Measurements from ENCODE around the gene SYK. TPM values are rescaled to one million over a fixed set of nuclear protein-coding genes. Genes with fewer than 3 reads are reported as not detected.
A peak's percentile ranks its signal among the peaks of the same experiment; 100 is the strongest.

Gene SYK
- total RNA-seq, 1 donor from 2014 or later: 88.9 TPM

- no peak for TF ChIP-seq CTCF (IDR thresholded peaks at IDR 0.05)
- no peak for DNase-seq
- H3K4me1 ChIP-seq: no peaks in the 10 kb centered on the region
- H3K4me3 ChIP-seq: no peak overlapping the region
- no peaks in the 10 kb centered on the region for H3K9me3 ChIP-seq
- intact Hi-C loops (cut with DNase I): no loop called here
- no peaks in the 10 kb centered on the region for H3K36me3 ChIP-seq
- no peak for ATAC-seq
- H3K27me3 ChIP-seq (ENCODE audit: low read depth): no peaks in the 10 kb centered on the region
- H3K27ac ChIP-seq: no peak overlapping the region
Observed at GRCh38 chr9:90939351-90939750, 137.7 kb downstream of the SYK start.

GRCh38 chr9:90940280-90940679 lies 138.7 kb downstream of the SYK start:
- H3K4me1 ChIP-seq: no peaks in the 10 kb centered on the region
- H3K36me3 ChIP-seq: no peaks in the 10 kb centered on the region
- no peak overlapping the region for H3K27ac ChIP-seq
- H3K27me3 ChIP-seq (ENCODE audit: low read depth): no peaks in the 10 kb centered on the region
- ATAC-seq (no peak), DNase-seq (no peak)
- intact Hi-C loops (cut with DNase I): no loop called here
- TF ChIP-seq CTCF (IDR thresholded peaks at IDR 0.05): no peak
- H3K9me3 ChIP-seq: no peaks in the 10 kb centered on the region
- no peak overlapping the region for H3K4me3 ChIP-seq

- no peaks in the 10 kb centered on the region for H3K9me3 ChIP-seq
- no peak for ATAC-seq
Observed at GRCh38 chr9:90941661-90942060, 140.0 kb downstream of the SYK start.

GRCh38 chr9:90942555-90942954 lies 140.9 kb downstream of the SYK start:
- H3K36me3 ChIP-seq: no peaks in the 10 kb centered on the region
- ATAC-seq: peak in 1 of 2 donors; percentile 52
- no peaks in the 10 kb centered on the region for H3K4me1 ChIP-seq
- no peak overlapping the region for H3K4me3 ChIP-seq
- no peaks in the 10 kb centered on the region for H3K27me3 ChIP-seq (ENCODE audit: low read depth)
- H3K27ac ChIP-seq: no peak overlapping the region
- intact Hi-C loops (cut with DNase I): no loop called here
- no peak for DNase-seq
- TF ChIP-seq CTCF (IDR thresholded peaks at IDR 0.05): no peak
- no peaks in the 10 kb centered on the region for H3K9me3 ChIP-seq

More at GRCh38 chr9:90941661-90942060, 140.0 kb downstream of the SYK start:
- Histone ChIP-seq H3K27ac (no peak overlapping the region), H3K27me3 (ENCODE audit: low read depth) (no peaks in the 10 kb centered on the region), H3K4me3 (no peak overlapping the region), H3K4me1 (no peaks in the 10 kb centered on the region), H3K36me3 (no peaks in the 10 kb centered on the region)
- intact Hi-C loops (cut with DNase I): no loop called here
- no peak for DNase-seq
- TF ChIP-seq CTCF (IDR thresholded peaks at IDR 0.05): no peak

- Histone ChIP-seq H3K27me3 (ENCODE audit: low read depth) (no peaks in the 10 kb centered on the region), H3K4me1 (no peaks in the 10 kb centered on the region), H3K36me3 (no peaks in the 10 kb centered on the region), H3K9me3 (no peaks in the 10 kb centered on the region), H3K27ac (no peak overlapping the region), H3K4me3 (no peak overlapping the region)
- no peak for TF ChIP-seq CTCF (IDR thresholded peaks at IDR 0.05)
- intact Hi-C loops (cut with DNase I): no loop called here
- no peak for DNase-seq
- ATAC-seq: no peak
Observed at GRCh38 chr9:90943341-90943740, 141.7 kb downstream of the SYK start.

GRCh38 chr9:90945336-90945735 lies 143.7 kb downstream of the SYK start:
- no peak overlapping the region for H3K27ac ChIP-seq
- H3K4me3 ChIP-seq: no peak overlapping the region
- H3K4me1 ChIP-seq: no peaks in the 10 kb centered on the region
- intact Hi-C loops (cut with DNase I): no loop called here
- no peaks in the 10 kb centered on the region for H3K36me3 ChIP-seq
- ATAC-seq (no peak), DNase-seq (no peak)
- TF ChIP-seq CTCF (IDR thresholded peaks at IDR 0.05): no peak
- no peaks in the 10 kb centered on the region for H3K27me3 ChIP-seq (ENCODE audit: low read depth)
- H3K9me3 ChIP-seq: no peaks in the 10 kb centered on the region
